ENCODE data around the gene CHMP6.
A peak's percentile ranks its signal among the peaks of the same experiment; 100 is the strongest.

Gene CHMP6

DNA sequence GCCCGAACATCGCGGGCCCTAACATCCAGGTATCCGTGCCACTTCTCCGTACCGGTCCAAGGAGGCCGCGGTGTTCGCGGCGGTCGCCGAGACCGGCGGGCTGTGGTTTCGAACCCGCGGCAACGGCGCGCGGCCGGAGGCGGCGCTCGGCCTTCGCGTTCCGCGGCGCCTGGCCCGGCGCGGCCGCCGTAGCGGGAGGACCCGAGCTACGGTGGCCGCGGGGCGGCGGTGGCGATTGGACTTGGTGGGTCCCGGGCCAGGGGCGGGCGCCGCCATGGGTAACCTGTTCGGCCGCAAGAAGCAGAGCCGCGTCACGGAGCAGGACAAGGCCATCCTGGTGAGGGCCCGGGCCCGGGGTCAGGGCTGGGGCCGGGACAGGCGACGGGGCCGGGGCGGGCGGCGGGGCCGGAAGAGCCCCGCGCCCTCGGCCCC lies at the start of gene CHMP6:
TSS of gene CHMP6 (plus strand) at position 197 of the 432 bp plus-strand sequence. CDS start at position 275, 78 bp downstream.
- peak; percentile 66 for DNase-seq

DNA sequence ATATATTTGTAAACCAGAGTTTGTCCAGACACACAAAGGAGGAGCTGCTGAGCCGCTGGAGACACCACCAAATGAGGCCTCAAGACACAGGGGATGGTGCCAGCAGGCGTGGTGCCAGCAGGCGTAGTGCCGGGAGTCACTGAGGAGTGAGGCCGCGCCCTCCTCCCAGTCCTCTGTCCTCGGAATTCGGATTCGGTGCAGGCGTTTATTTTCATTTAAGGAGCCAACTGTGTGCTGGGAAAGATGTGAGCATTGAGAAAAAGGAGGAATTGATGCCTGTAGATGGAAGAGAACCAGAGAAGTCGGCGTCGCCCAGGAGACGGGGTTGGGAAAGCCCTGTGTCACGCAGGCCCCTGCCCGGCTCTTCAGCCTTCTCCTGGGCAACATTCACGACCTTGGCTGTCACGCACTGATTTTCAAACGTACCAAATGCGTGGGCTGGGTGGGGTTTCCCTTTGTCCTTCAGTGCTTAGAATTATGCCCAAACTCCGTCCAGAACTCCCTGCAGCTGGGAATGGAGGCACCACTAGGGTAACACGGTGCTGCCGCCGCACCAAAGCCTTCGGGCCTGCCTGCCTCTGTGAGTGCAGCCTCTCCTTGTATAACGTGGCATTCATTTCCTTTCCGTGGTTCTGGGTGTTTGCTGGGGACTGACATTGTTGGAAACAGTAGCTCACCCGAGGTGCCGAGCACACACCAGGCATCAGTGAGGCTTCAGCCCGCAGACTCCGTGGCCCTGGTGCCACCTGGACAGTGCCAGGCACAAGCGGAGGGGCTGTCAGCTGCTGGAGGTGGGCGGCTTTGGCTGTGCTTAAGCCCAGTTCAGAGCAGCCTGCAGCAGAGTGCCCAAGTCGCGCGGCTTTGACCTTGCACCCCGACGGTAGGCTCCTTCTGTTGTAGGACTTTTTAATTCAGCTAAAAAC lies 49.0 kb upstream of the CHMP6 start:
- DNase-seq, result no peak

DNA sequence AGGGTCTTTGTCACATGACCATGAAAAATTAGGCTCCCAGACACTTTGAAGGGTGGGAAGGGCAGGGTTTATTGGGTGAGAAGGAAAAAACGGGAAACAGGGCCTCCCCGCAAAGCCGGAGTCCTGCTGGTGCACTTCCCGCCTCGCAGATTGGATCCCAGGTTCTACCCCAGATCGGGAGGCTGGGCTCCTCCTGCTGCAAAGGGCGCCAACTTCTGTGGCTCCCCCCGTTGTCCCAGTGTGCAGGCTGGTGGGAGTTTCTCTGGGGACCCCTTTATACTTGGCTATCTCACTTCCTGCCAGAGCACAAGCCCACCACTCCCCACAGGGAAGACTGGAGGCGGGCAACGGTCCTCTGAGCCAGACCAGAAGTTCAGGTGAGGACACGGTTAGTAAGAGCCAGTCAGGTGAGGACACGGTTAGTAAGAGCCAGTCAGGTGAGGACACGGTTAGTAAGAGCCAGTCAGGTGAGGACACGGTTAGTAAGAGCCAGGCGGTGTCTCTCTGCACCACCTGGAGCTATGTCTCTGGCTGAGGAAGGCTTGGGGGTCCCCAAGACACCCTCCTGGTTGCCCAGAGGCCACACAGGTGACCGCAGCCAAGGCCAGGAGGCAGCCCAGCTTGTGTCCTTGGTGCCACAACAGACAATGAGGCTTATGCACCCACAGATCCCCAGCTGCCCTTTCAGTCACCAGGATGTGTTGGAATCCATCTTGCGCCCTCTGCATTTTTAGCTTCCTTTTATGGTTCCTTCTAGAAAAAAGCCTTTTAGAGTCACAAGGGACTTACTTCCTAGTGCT lies 48.1 kb upstream of the CHMP6 start:
- DNase-seq, result no peak

DNA sequence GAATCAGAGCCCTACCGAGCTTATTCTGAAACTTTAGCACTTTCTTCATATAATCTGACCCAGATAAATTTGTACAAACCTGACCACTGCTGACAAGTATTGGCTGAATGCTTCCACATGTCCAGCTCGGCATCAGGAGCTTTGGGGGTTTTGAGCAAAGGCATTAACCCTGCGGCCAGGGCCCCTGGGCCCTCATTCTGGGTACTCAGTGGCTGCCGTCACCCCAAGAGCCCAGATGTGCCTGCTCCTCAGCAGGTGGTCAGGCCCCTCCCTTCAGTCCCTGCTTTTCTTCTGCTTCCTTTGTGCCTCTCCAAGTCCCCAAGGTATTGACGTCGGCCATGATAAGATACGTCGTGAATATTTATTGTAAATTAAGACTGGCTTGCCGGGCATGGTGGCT lies 47.3 kb upstream of the CHMP6 start:
- DNase-seq, result no peak

DNA sequence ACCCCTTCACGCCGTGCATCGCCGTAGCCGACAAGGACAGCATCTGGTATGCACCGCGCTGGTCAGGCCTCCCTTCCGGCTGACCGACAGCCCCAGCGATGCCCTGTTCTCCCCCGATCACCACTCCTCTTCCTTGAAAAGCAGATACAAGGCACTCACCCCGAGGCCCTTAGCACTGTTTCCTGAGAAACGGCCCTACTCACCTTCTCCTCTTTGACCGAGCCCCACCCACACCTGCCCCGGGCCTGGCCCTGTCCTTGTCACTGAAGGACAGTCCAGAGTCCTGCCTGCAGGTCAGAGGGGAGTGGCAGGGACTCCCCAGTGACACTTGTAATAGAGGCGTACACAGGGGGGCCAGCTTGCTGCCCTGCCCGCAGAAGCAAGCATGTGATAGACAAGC lies 45.9 kb upstream of the CHMP6 start:
- DNase-seq, result no peak

DNA sequence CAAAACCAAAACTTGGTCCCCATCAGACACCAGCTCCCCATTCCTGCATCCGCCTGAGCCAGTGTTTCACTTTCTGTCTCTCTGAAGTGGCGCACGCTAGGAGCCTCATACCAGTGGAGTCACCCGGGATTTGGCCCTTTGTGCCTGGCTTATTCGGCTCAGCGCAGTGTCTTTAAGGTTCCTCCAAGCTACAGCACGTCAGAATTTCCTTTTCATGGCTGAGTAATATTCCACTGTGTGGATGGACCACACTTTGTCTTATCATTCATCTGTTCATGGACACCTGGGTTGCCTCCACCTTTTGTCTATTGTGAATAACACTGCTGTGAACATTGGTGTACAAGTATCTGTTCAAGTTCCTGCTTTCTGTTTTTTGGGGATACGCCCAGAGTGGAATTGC lies 45.2 kb upstream of the CHMP6 start:
- DNase-seq, result no peak

DNA sequence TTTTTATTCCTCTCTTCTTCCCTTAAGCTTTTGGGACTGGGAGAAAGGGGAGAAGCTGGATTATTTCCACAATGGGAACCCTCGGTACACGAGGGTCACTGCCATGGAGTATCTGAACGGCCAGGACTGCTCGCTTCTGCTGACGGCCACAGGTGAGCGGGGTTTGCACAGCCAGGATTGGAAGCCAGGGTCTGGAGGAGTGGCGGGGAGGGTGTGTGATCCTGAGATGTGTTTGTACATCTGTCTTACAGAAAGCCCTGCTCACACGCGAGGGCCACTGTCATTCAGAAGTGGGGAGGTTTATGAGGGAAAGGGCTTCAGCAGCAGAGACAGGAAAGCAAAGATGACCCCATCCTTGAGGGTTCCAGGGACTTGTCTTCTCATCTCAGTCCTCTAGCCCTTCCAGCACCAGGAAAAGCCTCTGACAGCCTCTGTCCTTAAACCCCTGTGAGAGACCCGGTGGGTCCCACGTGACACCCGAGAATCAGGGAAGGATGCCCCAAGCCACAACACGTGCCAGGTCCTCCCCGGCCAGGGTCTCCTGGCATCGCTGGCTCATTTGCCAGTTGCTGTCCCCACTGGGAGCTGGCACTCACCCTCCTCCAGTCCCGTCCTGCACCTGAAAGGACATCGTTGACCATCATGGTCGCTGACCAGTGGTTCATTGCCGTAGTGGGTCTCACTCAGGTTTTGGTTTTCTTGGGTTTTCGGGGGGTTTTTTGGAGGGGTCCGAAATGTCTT lies 44.3 kb upstream of the CHMP6 start:
- DNase-seq, result no peak

DNA sequence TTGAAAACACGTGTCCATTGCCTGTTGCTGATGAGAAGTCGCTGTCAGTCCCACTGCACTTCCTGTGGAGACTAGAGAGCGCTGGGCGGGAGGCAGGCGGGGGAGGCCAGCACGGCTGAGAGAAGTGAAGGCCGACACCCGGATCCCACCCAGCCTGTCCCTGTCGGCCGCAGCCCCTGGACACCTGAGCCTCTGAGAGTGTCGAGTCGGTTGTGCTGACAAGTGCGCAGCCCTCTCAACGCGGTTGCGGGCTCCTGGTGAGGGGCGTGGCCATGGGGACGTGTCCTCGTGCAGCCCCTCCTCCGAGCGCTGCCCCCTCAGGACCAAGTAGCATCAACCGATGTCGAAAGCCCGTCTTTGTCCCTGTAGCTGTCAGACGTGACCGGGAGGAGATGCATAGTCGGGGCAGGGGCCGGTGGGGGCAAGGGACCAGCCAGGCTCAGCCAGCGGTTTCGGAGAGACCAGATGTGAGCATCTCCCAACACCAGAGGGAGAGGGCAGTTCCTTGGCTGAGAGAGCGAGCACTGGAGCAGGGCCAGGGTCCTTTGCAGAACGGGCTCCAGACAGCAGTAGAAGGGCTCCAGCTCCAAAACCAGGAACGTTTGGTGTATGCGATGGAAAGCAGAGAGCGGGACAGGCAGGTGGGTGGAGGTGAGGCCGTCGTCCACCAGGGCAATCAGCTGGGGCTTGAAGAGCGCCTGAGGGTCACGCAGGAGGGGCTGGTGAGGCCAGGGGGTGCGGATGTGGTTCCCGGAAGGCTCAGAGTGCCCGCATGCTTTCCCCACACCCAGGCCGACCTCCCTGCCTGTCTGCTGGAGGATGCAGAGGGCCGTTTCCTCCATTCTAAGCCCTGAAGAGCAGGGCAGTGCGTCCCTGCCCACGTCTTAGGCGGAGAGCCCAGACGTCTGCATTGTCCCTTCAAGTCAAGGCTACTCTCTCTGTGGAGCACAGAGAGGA lies 43.3 kb upstream of the CHMP6 start:
- no peak for DNase-seq

DNA sequence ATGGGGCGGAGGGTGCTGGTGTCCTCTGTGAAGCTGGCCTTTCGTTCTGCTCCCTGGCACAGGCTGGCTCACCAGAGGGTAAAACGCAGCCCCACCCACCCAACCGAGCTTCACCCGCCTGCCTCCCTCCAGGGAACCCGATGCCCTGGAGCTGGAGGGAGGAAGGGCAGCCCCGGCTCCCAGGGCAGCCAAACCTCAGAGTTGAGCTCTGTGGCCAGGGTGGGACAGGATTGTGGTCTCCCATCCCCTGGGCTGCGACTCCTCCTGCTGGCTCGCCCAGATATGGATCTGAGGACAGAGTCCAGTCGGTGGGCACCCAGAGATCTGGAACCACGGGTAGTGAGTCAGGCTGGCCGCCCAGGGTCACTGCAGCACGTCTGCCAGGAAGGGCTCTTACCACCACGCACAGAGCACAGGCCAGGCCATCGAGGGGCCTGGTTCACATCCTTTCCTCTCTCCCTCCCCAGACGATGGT lies 42.6 kb upstream of the CHMP6 start:
- DNase-seq, result no peak

DNA sequence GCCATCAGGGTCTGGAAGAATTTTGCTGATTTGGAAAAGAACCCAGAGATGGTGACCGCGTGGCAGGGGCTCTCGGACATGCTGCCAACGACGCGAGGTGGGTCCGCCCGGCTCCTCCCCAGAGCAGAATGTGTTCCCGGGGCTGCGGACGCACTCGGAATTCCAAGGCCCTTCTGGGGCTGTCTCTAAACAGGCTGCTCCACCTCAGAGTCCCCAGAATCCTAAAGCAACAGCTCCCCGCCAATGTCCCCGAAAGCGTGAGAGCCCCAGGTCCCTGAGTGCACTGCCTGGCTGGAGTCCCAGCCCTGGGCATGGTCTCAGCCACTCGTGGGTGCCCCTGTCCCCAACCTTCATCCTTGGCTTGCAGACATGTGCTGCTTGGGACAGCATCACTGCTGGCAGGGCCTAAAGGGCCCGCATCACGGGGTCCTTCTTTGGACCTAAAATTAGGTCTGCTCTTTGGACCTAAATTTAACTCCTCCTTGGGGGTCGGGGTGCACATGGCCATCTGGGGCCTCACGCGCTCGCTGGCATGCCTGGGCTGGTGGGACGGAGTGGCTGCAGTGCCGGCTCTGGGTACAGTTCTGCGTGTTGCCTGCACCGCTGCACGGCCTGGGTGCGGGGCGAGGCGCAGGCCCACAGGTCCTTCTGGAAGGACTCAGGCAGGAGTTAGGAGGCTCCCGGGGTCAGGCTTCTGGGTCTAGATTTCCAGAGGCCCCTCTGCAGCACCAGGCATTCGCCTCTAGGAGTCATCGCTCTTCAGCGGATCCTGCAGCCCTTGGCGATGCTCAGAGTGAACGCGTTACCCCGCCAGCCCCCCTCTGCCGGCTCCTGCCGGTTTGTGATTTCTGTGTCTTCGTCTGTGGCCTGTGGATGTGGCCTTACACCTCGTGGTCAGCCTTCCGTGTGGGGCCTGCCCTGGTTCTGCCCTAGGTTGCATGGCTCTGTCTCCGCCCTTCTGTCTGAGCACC lies 41.9 kb upstream of the CHMP6 start:
- DNase-seq, result no peak

DNA sequence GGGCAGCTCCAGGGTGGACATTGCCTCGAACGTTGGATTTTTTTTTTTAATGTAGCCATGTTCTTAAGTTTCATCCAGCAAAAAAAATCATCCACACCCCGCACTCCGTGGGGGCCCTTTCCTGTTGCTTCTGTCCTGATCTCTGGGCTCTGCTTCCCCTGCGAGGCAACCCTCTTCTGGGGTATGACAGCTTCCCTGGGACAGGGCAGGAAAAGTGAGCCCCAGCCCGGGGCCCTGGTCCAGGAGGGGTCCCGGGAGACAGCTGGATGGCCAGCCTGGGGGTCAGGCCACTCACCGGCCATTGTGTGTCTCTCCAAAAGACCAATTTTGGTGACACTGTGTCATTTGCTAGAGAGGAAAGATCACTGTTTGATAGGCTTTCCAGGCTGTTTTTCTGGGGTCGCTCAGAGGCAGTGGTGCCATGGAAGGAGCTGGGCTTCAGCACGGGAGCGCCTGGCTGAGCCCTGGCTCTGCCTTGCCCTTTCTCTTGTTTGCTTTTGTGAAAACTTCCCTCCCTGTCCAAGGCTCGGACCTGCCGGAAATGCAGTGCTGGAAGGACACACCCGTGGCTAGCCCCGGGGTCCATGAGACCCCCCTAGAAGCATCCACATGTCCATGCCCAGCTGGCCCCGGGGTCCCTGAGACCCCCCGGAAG lies 41.0 kb upstream of the CHMP6 start:
- DNase-seq, result no peak

DNA sequence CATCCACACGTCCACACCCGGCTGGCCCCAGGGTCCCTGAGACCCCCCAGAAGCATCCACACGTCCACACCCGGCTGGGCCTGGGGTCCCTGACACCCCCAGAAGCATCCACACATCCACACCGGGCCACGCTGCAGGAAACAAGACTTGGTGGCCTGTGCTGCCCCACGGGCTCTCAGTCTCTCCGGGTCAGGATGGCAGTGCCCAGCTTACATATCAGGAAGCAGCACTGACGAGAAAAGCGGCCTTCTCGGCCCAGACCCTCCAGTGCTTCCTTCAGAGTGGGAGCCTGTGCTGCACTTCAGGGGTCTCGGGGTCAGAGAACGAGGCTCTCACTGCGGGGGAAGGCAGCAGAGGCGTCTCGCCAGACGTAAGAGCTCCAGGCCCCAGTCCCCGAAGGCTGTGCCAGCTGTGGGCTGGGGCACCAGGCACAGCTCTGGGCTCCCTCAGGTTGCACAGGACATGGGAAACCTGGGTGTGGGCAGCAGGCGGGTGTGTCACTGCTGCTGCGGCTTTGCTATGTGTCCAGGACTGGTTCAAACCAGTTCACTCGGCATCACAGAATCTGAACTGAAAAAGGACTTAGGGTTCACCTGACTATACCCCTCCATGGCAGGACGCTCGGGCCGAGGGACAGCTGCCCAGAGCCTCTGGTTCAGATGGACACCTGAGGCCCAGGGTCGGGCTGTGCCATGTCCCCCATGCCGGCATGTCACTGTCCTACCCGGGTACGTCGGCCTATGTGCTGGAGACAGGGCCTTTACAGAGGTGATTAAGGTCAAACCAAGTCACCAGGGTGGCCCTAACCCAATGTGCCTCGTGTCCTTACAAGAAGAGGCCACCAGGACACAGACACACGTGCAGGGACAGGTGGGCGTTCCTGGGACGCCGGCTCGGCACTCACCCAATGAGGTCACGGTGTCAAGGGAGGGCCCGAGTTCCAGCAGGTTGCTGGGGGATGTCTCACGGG lies 40.2 kb upstream of the CHMP6 start:
- DNase-seq, result no peak

DNA sequence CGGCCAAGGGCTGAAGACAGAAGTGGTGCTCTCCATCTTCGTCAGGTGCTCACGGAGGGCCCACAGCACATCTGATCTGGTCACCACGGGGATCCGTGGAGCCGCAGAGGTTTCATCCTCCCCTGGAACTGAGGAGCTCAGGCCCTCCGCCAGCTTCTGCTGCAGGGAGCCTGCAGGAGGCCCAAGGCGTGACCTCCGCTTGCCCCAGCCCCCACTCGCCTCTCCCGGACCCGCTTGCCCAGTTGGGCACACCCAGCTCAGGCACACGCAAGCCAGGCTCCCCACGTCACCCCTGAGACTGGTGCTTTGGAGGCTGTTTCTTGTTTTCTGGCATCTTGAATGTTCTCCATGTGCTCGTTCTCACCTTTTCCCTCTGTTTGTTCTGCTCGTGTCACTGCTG lies 39.4 kb upstream of the CHMP6 start:
- no peak for DNase-seq

DNA sequence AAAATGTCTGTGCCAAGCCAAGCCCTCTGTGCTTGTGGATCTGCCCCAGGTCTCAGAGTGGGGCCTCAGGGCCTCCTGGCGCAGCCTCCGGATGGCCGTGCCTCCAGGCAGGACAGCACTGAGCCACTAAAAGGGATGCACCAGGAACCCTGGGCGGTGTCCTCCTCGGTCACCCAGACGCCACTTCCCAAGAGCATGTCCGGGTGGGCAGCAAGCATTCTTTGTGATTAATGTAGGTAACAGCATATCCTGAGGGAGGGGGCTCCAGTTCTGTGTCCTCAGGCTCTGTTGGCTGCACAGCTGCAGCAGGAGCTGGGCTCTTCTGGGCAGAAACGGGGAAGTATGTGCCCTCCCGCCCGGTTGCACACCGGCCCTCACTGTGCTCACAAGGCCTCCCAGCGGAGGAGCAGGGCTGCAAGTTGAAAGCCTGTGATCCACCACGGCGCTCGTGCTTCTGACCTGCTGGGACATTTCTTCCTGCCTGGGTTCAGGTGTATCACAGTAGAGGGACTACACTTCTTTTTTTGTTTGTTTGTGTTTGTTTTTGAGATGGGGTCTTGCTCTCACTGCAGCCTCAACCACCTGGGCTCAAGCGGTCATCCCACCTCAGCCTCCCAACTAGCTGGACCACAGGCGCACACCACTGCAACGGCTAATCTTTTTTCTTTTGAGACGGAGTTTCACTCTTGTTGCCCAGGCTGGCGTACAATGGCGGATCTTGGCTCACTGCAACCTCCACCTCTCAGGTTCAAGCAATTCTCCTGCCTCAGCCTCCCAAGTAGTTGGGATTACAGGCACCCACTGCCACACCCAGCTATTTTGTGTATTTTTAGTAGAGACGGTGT lies 37.9 kb upstream of the CHMP6 start:
- DNase-seq, result no peak

DNA sequence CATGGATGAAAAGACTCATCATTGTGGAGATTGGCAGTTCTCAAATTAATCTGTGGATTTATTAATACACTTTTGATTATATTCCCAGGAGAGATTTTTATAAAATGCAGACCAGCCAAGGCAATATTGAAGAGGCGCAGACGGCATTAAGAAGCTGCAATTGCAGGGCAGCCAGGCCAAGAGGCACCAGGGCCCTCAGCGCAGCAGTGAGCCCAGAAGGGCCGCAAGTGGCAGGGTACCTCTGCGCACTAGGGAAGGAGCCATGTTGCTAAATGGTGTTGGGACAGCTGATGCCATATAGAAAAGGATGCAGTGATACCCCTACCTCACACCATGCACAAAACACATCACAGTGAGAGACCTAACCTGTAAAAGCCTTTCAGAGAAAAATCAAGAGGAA lies 36.6 kb upstream of the CHMP6 start:
- DNase-seq, result no peak

DNA sequence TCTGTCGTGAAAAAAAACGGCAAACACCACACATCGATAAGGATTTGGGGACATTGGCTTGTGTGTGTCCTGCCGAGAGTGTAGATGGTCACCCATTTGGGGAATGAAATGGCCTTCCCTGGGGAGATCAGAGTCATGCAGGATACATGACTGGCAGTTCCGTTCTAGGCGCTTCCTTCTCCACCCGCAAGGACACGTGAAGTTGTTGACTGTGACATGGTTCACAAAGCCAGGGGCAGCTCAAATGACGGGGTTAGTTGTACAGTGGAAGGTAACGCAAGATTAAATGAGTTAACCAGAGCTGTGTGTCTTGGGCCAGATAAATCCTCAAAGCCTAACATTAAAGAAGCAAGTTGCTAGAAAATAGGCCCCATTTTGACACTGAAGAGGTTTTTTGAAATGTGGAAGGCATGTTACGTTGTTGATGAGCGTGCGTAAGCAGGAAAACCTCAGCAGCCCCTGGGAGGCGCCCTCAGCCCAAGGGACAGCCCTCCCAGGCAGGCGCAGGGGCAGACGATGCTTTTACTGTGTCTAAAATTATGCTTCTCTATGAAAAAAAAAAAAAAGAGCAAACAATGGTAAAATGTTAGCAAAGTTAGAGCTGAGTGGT lies 35.9 kb upstream of the CHMP6 start:
- no peak for DNase-seq

All from GDM1 (cell line).